CD4-positive, alpha-beta T cell (primary cell): ENCODE data around the gene CACNA1B. TPM values are rescaled to one million over a fixed set of nuclear protein-coding genes. Genes with fewer than 3 reads are reported as not detected.

ENCODE experiments used
- ATAC-seq: fragments of 200-7000 bp; cut with Tn5 transposase; one replicate; pipeline ENCODE4 v1.10.0; 2022; ENCODE audit warnings: mild to moderate bottlenecking; ENCODE audit not compliant: poor library complexity
- CTCF ChIA-PET: fragments of 350-600 bp; sonication (Branson Sonifier 250); formaldehyde crosslinking; loops from one replicate; lab custom pipeline; 2021; ENCODE audit warnings: antibody characterized with exemption, inconsistent platforms; lab: Charles Lee
- POLR2A ChIA-PET: fragments of 350-600 bp; sonication (Branson Sonifier 250); formaldehyde crosslinking; loops from one replicate; lab custom pipeline; 2021; ENCODE audit warnings: antibody characterized with exemption, inconsistent platforms; lab: Charles Lee
- DNase-seq, 14 experiments: peaks; one replicate each; pipeline ENCODE4 v3.0.0-alpha.2; 2013 to 2020; ENCODE audit warnings: mixed read lengths in 2 of 14
- H3K27ac ChIP-seq, 2 donors: one replicate each; pipeline versions ENCODE4 v1.5.1 to v1.7.0; 2013; ENCODE audit warnings: low read length in 2 of 2, low read depth in 1 of 2, mild to moderate bottlenecking in 1 of 2
- H3K27me3 ChIP-seq, 2 experiments: 1 replicate in 1 of 2; 2 replicates in 1 of 2; pipeline versions ENCODE4 v1.6.1 to v1.7.0; 2013; ENCODE audit warnings: low read length in 2 of 2, control low read depth in 1 of 2, mild to moderate bottlenecking in 1 of 2, moderate library complexity in 1 of 2; ENCODE audit not compliant: insufficient read depth in 2 of 2, control insufficient read depth in 1 of 2
- H3K36me3 ChIP-seq: one replicate; pipeline ENCODE4 v1.6.1; 2013; ENCODE audit warnings: low read length, control low read depth; ENCODE audit not compliant: insufficient read depth
- H3K4me1 ChIP-seq: one replicate; pipeline ENCODE4 v1.6.1; 2013; ENCODE audit warnings: low read length, control low read depth; ENCODE audit not compliant: insufficient read depth
- H3K4me3 ChIP-seq: one replicate; pipeline ENCODE4 v1.5.1; 2013; ENCODE audit warnings: mild to moderate bottlenecking, low read length, moderate library complexity
- H3K9me3 ChIP-seq, 2 experiments: 1 replicate in 1 of 2; 2 replicates in 1 of 2; pipeline versions ENCODE4 v1.6.1 to v1.7.0; 2013; ENCODE audit warnings: low read length in 2 of 2, mild to moderate bottlenecking in 2 of 2, control low read depth in 1 of 2, moderate library complexity in 1 of 2; ENCODE audit not compliant: control insufficient read depth in 1 of 2, insufficient read depth in 1 of 2
- H3K27ac Mint-ChIP-seq: one replicate; pipeline ENCODE4 v1.8.0; 2020; ENCODE audit warnings: mixed read lengths
- H3K27me3 Mint-ChIP-seq: one replicate; pipeline ENCODE4 v1.8.0; 2021; ENCODE audit warnings: mixed read lengths
- H3K36me3 Mint-ChIP-seq: one replicate; pipeline ENCODE4 v1.8.0; 2021; ENCODE audit warnings: low read depth, mixed read lengths
- H3K4me1 Mint-ChIP-seq: one replicate; pipeline ENCODE4 v1.8.0; 2021; ENCODE audit warnings: low read depth, mixed read lengths
- H3K4me3 Mint-ChIP-seq: one replicate; pipeline ENCODE4 v1.8.0; 2020; ENCODE audit warnings: mild to moderate bottlenecking, mixed read lengths
- H3K9me3 Mint-ChIP-seq: one replicate; pipeline ENCODE4 v1.8.0; 2020; ENCODE audit warnings: mixed read lengths
- intact Hi-C, 2 experiments: fragments of 100-400 bp; cut with DNase I in 1 of 2; cut with micrococcal nuclease in 1 of 2; formaldehyde crosslinking; loops; one replicate each; pipeline versions ENCODE4 v1.15.1 to v1.9.0; 2023 to 2025; cut with DNase I, micrococcal nuclease
- total RNA-seq, 174 experiments: library from RNA in 2 of 174; stranded (reverse) in 2 of 174; gene quantifications; one replicate each; pipeline ENCODE4 v1.2.3 and lab custom pipeline; 2021 to 2026
- TF ChIP-seq, protein P1 (sequence below): fragments of 200-600 bp; IDR thresholded peaks from one replicate; pipeline ENCODE4 v1.8.0; 2022; ENCODE audit warnings: antibody characterized with exemption, mild to moderate bottlenecking

CACNA1B gene
- total RNA-seq, 2 experiments from 2014 or later = not detected

DNA sequence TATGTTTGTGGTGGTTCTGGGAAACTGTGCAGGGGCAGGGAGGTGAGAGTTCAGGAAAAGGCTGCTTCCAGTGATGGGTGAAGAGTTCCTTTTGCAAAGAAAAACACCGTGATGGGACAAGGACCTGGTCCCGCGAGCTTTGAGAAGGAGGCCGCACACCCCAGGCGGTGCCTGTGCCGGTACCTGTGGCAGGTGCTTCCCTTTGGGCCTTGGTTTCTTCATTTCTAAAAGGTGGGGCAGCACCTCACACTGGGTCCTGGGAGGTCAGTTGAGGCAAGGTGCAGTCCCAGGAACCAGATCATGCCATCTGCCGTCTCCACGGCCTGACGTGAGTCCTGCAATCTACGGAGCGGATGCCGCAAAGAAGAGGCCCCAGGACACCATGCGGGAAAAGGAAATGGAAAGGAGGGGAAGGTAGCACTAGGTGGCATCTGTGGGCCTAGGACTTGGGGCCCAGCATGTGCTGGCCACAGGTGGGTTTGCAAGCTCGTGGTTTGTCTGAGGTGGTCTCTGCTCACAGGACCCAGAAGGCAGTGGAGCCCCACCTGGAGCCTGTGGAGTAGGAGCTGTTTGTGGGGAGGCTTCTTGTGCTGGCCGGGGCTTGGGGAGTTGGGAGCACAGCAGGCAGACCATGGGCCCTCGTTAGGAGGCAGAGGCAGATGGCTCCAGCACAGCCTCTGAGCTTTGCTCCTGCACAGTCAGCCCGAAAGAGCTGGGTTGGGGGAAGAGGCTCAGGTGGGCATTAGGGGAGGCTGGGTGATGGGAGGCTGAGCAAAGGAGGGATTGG lies 131.6 kb downstream of the CACNA1B start:
- ChIA-PET POLR2A (no interaction called here), CTCF (no interaction called here)
- H3K4me3 ChIP-seq = no peak overlapping the region
- DNase-seq (peak in 2 of 14 experiments; percentile 6 to 23), ATAC-seq (no peak)
- no peaks in the 10 kb centered on the region for H3K36me3 Mint-ChIP-seq
- no peaks in the 10 kb centered on the region for H3K4me1 ChIP-seq
- no peaks in the 10 kb centered on the region for H3K27me3 ChIP-seq
- peaks cover 4% of the 10 kb centered on the region for H3K27me3 Mint-ChIP-seq
- no peak overlapping the region for H3K27ac ChIP-seq
- TF ChIP-seq, protein P1, sequence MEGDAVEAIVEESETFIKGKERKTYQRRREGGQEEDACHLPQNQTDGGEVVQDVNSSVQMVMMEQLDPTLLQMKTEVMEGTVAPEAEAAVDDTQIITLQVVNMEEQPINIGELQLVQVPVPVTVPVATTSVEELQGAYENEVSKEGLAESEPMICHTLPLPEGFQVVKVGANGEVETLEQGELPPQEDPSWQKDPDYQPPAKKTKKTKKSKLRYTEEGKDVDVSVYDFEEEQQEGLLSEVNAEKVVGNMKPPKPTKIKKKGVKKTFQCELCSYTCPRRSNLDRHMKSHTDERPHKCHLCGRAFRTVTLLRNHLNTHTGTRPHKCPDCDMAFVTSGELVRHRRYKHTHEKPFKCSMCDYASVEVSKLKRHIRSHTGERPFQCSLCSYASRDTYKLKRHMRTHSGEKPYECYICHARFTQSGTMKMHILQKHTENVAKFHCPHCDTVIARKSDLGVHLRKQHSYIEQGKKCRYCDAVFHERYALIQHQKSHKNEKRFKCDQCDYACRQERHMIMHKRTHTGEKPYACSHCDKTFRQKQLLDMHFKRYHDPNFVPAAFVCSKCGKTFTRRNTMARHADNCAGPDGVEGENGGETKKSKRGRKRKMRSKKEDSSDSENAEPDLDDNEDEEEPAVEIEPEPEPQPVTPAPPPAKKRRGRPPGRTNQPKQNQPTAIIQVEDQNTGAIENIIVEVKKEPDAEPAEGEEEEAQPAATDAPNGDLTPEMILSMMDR = no peak
- no peaks in the 10 kb centered on the region for H3K9me3 ChIP-seq
- no peak overlapping the region for H3K27ac Mint-ChIP-seq
- no peaks in the 10 kb centered on the region for H3K36me3 ChIP-seq
- H3K4me3 Mint-ChIP-seq = no peak overlapping the region
- intact Hi-C loops = no loop called here
- no peaks in the 10 kb centered on the region for H3K9me3 Mint-ChIP-seq
- no peaks in the 10 kb centered on the region for H3K4me1 Mint-ChIP-seq

DNA sequence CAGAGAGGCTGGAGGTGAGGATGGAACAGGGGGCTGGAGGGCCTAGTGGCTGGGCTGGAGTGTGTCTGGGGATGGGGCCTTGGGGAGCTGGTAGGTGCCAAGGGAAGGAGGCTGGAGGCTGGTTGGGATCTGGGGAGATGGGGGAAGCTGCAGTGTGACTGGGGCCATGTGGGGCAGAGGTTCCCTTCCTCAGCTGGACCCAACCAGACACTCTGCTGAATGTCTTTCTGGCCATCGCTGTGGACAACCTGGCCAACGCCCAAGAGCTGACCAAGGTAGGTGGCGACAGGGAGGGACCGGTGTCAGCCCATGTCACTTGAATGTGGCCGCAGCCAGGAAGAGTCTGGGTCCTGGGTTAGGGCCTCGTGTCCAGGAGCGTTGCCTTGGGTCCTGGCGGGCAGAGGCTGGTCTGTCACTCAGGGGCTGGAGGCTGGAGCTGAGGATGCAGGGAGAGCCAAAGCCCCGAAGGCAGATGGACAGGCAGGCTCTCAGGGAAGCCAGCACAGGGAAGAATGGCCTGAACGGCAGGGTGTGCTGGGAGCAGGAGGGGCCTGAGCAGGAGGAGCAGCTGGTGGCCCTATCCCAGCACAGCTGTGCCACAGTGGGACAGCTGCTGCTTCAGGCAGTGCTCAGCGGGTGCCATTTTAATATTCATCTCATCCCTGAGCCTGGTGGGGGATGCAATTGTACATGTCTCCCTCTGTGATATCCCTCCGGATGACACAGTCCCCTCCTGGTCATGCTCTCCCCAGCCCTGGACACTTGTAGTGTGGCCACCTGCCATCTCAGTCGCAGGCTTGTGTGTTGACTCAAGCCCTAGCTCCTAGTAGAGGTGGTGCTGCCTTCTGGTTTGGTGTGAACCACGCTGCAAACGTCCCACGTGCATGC lies 132.5 kb downstream of the CACNA1B start:
- DNase-seq (peak in 2 of 14 experiments; percentile 8 to 26), ATAC-seq (no peak)
- Mint-ChIP-seq H3K36me3 (no peaks in the 10 kb centered on the region), H3K9me3 (no peaks in the 10 kb centered on the region), H3K27me3 (peaks cover 4% of the 10 kb centered on the region), H3K4me1 (no peaks in the 10 kb centered on the region), H3K27ac (no peak overlapping the region), H3K4me3 (no peak overlapping the region)
- no peaks in the 10 kb centered on the region for H3K4me1 ChIP-seq
- intact Hi-C loops = no loop called here
- no peaks in the 10 kb centered on the region for H3K27me3 ChIP-seq
- no peaks in the 10 kb centered on the region for H3K9me3 ChIP-seq
- POLR2A ChIA-PET = no interaction called here
- CTCF ChIA-PET = no interaction called here
- H3K27ac ChIP-seq = no peak overlapping the region
- TF ChIP-seq, protein P1 = no peak
- H3K36me3 ChIP-seq = no peaks in the 10 kb centered on the region
- H3K4me3 ChIP-seq = no peak overlapping the region

DNA sequence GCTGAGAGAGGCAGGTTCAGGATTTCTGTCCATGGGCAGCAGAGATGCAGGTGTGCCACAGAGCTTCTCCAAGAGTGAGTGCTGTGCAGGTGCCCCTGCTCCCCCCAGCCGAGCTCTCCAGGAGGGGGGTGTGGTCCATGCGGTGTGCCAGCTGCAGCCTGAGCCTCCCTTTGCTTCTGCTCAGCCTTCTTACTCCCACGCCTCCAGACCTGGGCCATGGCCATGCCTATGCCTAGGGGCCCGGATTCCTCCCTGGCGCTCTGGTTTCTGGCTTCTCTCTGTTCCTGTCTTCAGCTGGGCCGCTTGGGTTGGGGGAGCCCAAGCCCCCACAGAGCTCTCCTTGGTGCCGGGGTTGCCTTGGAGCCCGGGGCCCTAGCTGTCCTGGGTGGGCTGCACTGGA lies 133.3 kb downstream of the CACNA1B start:
- intact Hi-C loops = no loop called here
- ATAC-seq (no peak), DNase-seq (peak in 1 of 14 experiments; percentile 5)
- peaks cover 4% of the 10 kb centered on the region for H3K27me3 Mint-ChIP-seq
- H3K4me3 ChIP-seq = no peak overlapping the region
- no peaks in the 10 kb centered on the region for H3K4me1 ChIP-seq
- H3K27ac ChIP-seq = no peak overlapping the region
- ChIA-PET POLR2A (no interaction called here), CTCF (no interaction called here)
- no peaks in the 10 kb centered on the region for H3K9me3 Mint-ChIP-seq
- no peaks in the 10 kb centered on the region for H3K36me3 ChIP-seq
- H3K9me3 ChIP-seq = no peaks in the 10 kb centered on the region
- H3K4me1 Mint-ChIP-seq = no peaks in the 10 kb centered on the region
- no peak overlapping the region for H3K27ac Mint-ChIP-seq
- H3K36me3 Mint-ChIP-seq = no peaks in the 10 kb centered on the region
- TF ChIP-seq, protein P1 = no peak
- H3K27me3 ChIP-seq = no peaks in the 10 kb centered on the region
- no peak overlapping the region for H3K4me3 Mint-ChIP-seq
